OCI-LY1 (cell line): ENCODE data around the gene FRMD6.
A peak's percentile ranks its signal among the peaks of the same experiment; 100 is the strongest.

Experiments
- H2AFZ ChIP-seq: fragments of 200-600 bp; sonication (generic), shearing (Covaris generic); 2 replicates; pipeline ENCODE4 v1.6.0; 2014; ENCODE audit warnings: antibody characterized with exemption, mild to moderate bottlenecking, low read length
- H3F3A ChIP-seq: fragments of 200-600 bp; sonication (generic), shearing (Covaris generic); 2 replicates; pipeline ENCODE4 v1.6.0; 2014; ENCODE audit warnings: mild to moderate bottlenecking, antibody characterized with exemption, low read length, moderate library complexity; ENCODE audit not compliant: insufficient read depth
- H3K27ac ChIP-seq: fragments of 200-600 bp; sonication (generic); 2 replicates; pipeline ENCODE4 v1.5.1; 2014; ENCODE audit warnings: low read length, mixed run types, mild to moderate bottlenecking, low read depth; ENCODE audit not compliant: poor library complexity, severe bottlenecking
- H3K27me3 ChIP-seq: fragments of 200-600 bp; sonication (generic); 2 replicates; pipeline ENCODE4 v1.6.0; 2014; ENCODE audit warnings: antibody characterized with exemption, mild to moderate bottlenecking, low read length, moderate library complexity; ENCODE audit not compliant: insufficient read depth
- H3K36me3 ChIP-seq: fragments of 200-600 bp; sonication (generic); 2 replicates; pipeline ENCODE4 v1.6.1; 2014; ENCODE audit warnings: mild to moderate bottlenecking, antibody characterized with exemption, low read length, moderate library complexity, mixed read lengths; ENCODE audit not compliant: insufficient read depth
- H3K4me1 ChIP-seq: fragments of 200-600 bp; sonication (generic); 2 replicates; pipeline ENCODE4 v1.5.1; 2014; ENCODE audit warnings: mild to moderate bottlenecking, low read length, moderate library complexity; ENCODE audit not compliant: insufficient read depth, severe bottlenecking
- H3K4me2 ChIP-seq: fragments of 200-600 bp; sonication (generic), shearing (Covaris generic); 2 replicates; pipeline ENCODE4 v1.6.1; 2014; ENCODE audit warnings: low read length
- H3K4me3 ChIP-seq: fragments of 200-600 bp; sonication (generic); 2 replicates; pipeline ENCODE4 v1.5.1; 2014; ENCODE audit warnings: low read length, low read depth, mild to moderate bottlenecking, mixed read lengths; ENCODE audit not compliant: poor library complexity, severe bottlenecking
- H3K79me2 ChIP-seq: fragments of 200-600 bp; shearing (Covaris generic); 2 replicates; pipeline ENCODE4 v1.6.1; 2016; ENCODE audit warnings: mixed run types, low read length, mixed read lengths; ENCODE audit not compliant: insufficient read depth
- H3K9ac ChIP-seq: fragments of 200-600 bp; sonication (generic), shearing (Covaris generic); 2 replicates; pipeline ENCODE4 v1.6.1; 2014; ENCODE audit warnings: mild to moderate bottlenecking, low read length, mixed read lengths
- H3K9me2 ChIP-seq: fragments of 200-600 bp; sonication (generic), shearing (Covaris generic); 2 replicates; pipeline ENCODE4 v1.6.1; 2014; ENCODE audit warnings: low read depth, mild to moderate bottlenecking, low read length, mixed read lengths
- H3K9me3 ChIP-seq: fragments of 200-600 bp; shearing (Covaris generic); 2 replicates; pipeline ENCODE4 v1.6.1; 2014; ENCODE audit warnings: low read length, mixed read lengths
- H4K20me1 ChIP-seq: fragments of 200-600 bp; sonication (generic), shearing (Covaris generic); 2 replicates; pipeline ENCODE4 v1.6.0; 2016; ENCODE audit warnings: mild to moderate bottlenecking, low read length; ENCODE audit not compliant: insufficient read depth
- EZH2 ChIP-seq: fragments of 200-600 bp; sonication (generic), shearing (Covaris generic); IDR thresholded peaks from 2 replicates; pipeline ENCODE4 v1.8.0; 2017; ENCODE audit warnings: borderline replicate concordance, mixed run types, mild to moderate bottlenecking, antibody characterized with exemption, low read length, moderate library complexity, mixed read lengths
- TF ChIP-seq, protein P1 (sequence below): fragments of 200-600 bp; sonication (generic), shearing (Covaris generic); IDR thresholded peaks from 2 replicates; pipeline ENCODE4 v1.5.1; 2017; ENCODE audit warnings: mild to moderate bottlenecking, antibody characterized with exemption, low read length, moderate library complexity, mixed read lengths

FRMD6 gene

DNA sequence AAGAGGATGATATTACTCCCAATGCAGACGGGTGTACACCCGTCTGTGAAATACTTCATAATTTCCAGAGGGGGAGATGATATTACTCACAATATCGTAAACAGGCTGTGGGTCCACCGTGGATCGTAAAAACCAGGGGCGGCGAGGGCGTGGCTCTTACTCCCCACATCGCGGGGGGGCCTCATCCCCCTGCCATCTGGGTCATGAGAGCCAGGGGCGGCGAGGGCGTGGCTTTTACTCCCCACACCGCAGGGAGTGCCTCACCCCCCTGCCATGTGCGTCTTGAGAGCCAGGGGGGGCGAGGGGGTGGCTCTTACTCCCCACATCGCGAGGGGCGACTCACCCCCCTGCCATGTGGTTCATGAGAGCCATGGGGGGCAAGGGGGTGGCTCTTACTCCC, 122.5 kb downstream of the FRMD6 start:
- H3K4me2 ChIP-seq = no peak overlapping the region
- no peaks in the 10 kb centered on the region for H3K9me3 ChIP-seq
- H3K4me1 ChIP-seq = no peaks in the 10 kb centered on the region
- no peaks in the 10 kb centered on the region for H3K9me2 ChIP-seq
- H4K20me1 ChIP-seq = no peaks in the 10 kb centered on the region
- H3K27me3 ChIP-seq = no peaks in the 10 kb centered on the region
- TF ChIP-seq EZH2 = no peak
- TF ChIP-seq, protein P1, sequence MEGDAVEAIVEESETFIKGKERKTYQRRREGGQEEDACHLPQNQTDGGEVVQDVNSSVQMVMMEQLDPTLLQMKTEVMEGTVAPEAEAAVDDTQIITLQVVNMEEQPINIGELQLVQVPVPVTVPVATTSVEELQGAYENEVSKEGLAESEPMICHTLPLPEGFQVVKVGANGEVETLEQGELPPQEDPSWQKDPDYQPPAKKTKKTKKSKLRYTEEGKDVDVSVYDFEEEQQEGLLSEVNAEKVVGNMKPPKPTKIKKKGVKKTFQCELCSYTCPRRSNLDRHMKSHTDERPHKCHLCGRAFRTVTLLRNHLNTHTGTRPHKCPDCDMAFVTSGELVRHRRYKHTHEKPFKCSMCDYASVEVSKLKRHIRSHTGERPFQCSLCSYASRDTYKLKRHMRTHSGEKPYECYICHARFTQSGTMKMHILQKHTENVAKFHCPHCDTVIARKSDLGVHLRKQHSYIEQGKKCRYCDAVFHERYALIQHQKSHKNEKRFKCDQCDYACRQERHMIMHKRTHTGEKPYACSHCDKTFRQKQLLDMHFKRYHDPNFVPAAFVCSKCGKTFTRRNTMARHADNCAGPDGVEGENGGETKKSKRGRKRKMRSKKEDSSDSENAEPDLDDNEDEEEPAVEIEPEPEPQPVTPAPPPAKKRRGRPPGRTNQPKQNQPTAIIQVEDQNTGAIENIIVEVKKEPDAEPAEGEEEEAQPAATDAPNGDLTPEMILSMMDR = no peak
- H3F3A ChIP-seq = no peaks in the 10 kb centered on the region
- no peak overlapping the region for H3K27ac ChIP-seq
- no peaks in the 10 kb centered on the region for H3K79me2 ChIP-seq
- no peak overlapping the region for H3K9ac ChIP-seq
- no peak overlapping the region for H2AFZ ChIP-seq
- no peaks in the 10 kb centered on the region for H3K36me3 ChIP-seq
- H3K4me3 ChIP-seq = no peak overlapping the region

GRCh38 chr14:51776102-51776894, 124.6 kb downstream of the FRMD6 start:
- Histone ChIP-seq H3K9me3 (no peaks in the 10 kb centered on the region), H3K9me2 (no peaks in the 10 kb centered on the region), H3K4me2 (no peak overlapping the region), H3K79me2 (no peaks in the 10 kb centered on the region), H3K9ac (no peak overlapping the region), H3K36me3 (no peaks in the 10 kb centered on the region), H3F3A (no peaks in the 10 kb centered on the region), H4K20me1 (no peaks in the 10 kb centered on the region), H3K27ac (no peak overlapping the region), H2AFZ (no peak overlapping the region), H3K4me3 (no peak overlapping the region), H3K4me1 (no peaks in the 10 kb centered on the region), H3K27me3 (no peaks in the 10 kb centered on the region)
- TF ChIP-seq, protein P1 = peak; percentile 63; the same call in 1 of the 2 replicates
- TF ChIP-seq EZH2 = no peak

- no peaks in the 10 kb centered on the region for H3K27me3 ChIP-seq
- no peak overlapping the region for H2AFZ ChIP-seq
- H3K36me3 ChIP-seq = no peaks in the 10 kb centered on the region
- no peak overlapping the region for H3K4me2 ChIP-seq
- H3K4me1 ChIP-seq = no peaks in the 10 kb centered on the region
- H3K4me3 ChIP-seq = no peak overlapping the region
- no peaks in the 10 kb centered on the region for H3F3A ChIP-seq
- H3K9ac ChIP-seq = no peak overlapping the region
- no peaks in the 10 kb centered on the region for H4K20me1 ChIP-seq
- TF ChIP-seq, protein P1 = peak; percentile 83
- no peak for TF ChIP-seq EZH2
- no peaks in the 10 kb centered on the region for H3K9me2 ChIP-seq
- H3K9me3 ChIP-seq = no peaks in the 10 kb centered on the region
- no peaks in the 10 kb centered on the region for H3K79me2 ChIP-seq
- no peak overlapping the region for H3K27ac ChIP-seq
These were observed 128.4 kb downstream of the FRMD6 start for GRCh38 chr14:51780006-51780692.
